HG02798 (cell line): Measurements from ENCODE around the gene RALGPS1.

ENCODE experiments used
- ATAC-seq: cut with Tn5 transposase; IDR thresholded peaks from one replicate; pipeline ENCODE4 v1.9.1; 2021; ENCODE audit warnings: mild to moderate bottlenecking; ENCODE audit not compliant: unreplicated experiment, poor library complexity

RALGPS1 gene

GRCh38 chr9:127258606-127259471 lies 344.3 kb downstream of the RALGPS1 start:
- ATAC-seq, result no peak

- ATAC-seq, result no peak
Observed at GRCh38 chr9:127262602-127263001, 348.0 kb downstream of the RALGPS1 start.

- ATAC-seq, result no peak
Observed at GRCh38 chr9:127263237-127263636, 348.7 kb downstream of the RALGPS1 start.

- ATAC-seq, result no peak
Observed at GRCh38 chr9:127263664-127264063, 349.1 kb downstream of the RALGPS1 start.

GRCh38 chr9:127264462-127265219 lies 350.1 kb downstream of the RALGPS1 start, which contains the start of gene GARNL3:
Gene GARNL3 (plus strand): TSS chr9:127264774. CDS start chr9:127264878, 104 bp downstream.
- ATAC-seq, result no peak

GRCh38 chr9:127267793-127268525 lies 353.4 kb downstream of the RALGPS1 start:
- peak; percentile 44 for ATAC-seq

- no peak for ATAC-seq
Observed at GRCh38 chr9:127269449-127269848, 354.9 kb downstream of the RALGPS1 start.
